Measurements from ENCODE around the gene ADAM17.

DNA sequence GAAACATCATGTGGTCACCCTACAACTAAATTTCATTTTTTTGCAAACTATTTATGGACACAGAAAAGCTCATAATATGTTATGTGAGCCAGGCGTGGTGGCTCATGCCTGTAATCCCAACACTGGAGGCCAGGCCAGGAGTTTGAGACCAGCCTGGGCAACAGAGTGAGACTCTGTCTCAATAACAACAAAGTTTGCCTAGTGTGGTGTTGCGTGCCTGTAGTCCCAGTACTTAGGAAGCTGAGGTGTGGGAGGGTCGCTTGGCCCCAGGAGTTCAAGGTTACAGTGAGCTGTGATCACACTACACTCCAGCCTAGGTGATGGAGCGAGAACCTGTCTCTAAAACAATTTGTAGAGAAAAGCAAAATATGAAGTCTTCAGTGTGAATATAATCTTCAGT, 75.5 kb downstream of the ADAM17 start:
- TF ChIP-seq EZH2phosphoT487 (IDR thresholded peaks at IDR 0.05; ENCODE audit: borderline replicate concordance, low read depth, low read length) = no peak
- TF ChIP-seq, protein P1, sequence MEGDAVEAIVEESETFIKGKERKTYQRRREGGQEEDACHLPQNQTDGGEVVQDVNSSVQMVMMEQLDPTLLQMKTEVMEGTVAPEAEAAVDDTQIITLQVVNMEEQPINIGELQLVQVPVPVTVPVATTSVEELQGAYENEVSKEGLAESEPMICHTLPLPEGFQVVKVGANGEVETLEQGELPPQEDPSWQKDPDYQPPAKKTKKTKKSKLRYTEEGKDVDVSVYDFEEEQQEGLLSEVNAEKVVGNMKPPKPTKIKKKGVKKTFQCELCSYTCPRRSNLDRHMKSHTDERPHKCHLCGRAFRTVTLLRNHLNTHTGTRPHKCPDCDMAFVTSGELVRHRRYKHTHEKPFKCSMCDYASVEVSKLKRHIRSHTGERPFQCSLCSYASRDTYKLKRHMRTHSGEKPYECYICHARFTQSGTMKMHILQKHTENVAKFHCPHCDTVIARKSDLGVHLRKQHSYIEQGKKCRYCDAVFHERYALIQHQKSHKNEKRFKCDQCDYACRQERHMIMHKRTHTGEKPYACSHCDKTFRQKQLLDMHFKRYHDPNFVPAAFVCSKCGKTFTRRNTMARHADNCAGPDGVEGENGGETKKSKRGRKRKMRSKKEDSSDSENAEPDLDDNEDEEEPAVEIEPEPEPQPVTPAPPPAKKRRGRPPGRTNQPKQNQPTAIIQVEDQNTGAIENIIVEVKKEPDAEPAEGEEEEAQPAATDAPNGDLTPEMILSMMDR (conservative IDR thresholded peaks at IDR 0.05; ENCODE audit: low read length) = no peak

Measured in OCI-LY7 (cell line).